NCI-H146 treated with DMSO at 0.1 percent for 48 hours (cell line): ENCODE results near the gene SSH2.
"Not testable (repeated sequence)": the region's sequence is repeated elsewhere in the genome, so short reads cannot be mapped to it uniquely, and the experiment has no call there.

Experiments
- DNase-seq: peaks from one replicate; lab custom pipeline; 2025; ENCODE audit not compliant: unreplicated experiment; lab: John Stamatoyannopoulos, UW

SSH2 gene

DNA sequence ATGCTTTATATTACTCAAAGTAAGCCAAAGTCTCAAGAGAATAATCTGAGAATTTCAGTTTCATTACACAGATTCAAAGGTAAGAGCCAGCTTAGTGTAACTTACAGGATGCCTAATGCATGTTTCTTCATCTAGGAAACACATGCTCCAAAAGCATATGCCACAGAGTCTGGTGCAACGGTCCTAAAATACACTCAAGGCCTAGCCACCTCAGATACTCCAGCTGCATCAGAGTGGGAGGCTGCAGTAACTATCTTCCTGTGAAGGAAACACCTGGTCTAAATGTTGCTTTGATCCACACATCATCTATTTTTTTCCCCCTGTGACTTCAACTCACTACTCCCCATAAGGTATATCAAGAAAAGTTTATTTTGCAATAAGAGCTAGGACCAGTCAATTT lies 255.7 kb downstream of the SSH2 start:
- no peak for DNase-seq

- no peak for DNase-seq
These were observed 258.4 kb downstream of the SSH2 start for GRCh38 chr17:29671661-29672060.

DNA sequence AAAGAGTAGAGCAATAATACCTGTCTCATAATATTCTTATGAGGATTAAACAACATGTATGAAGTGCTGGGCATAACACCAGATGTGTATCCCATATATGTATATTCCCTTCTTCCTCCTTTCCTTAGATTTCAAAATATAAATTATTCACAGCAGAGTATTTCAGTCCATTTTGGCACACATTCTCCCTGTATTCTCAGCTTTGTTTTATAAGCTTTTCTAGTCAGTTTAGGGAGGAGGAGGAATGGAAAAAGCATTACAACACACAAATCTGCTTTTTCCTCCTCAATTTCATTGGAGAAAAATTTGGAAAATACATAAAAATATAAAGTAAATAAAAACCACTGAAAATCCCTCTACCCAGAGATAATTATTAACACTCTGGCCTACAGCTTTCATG lies 260.8 kb downstream of the SSH2 start:
- DNase-seq: no peak

- no peak for DNase-seq
These were observed 262.1 kb downstream of the SSH2 start for GRCh38 chr17:29667969-29668368.

DNA sequence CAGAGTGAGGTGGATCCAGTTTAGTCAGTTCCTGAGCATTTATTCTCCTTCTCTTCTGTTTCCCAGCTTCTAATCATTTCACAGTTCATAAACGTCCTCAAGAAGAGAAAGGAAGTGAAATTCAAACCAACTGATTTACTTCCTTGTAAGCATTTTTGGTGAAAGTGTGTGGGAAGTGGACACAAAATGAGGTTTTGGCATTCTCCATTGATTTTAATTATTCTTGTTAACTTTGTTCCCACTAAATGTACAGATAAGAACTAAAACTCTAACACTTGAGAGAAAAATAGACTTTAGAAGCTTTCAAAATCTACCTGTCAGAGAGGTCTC lies 264.6 kb downstream of the SSH2 start:
- no peak for DNase-seq

GRCh38 chr17:29664743-29665480 lies 265.1 kb downstream of the SSH2 start:
- DNase-seq: no peak

DNA sequence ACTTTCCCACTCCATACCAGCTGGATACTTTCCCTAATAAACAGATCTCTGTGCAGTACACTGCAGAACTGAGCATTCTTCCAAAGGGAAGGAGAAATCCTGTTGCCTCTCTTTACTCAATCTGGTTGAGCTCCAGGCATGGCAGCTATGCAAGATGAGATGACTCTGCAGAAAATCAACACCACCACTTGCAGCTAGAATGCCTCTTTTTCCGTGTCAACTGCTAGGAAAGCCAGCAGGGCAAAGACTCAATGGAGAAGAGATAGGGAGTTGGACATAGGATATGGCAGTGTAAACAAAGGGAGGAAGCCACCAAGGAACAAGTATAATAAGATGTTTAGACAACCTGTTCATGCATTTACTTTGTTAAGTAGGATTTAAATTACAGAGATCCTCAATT lies 266.9 kb downstream of the SSH2 start:
- DNase-seq: peak; percentile 65

- DNase-seq: peak; percentile 12
These were observed 268.8 kb downstream of the SSH2 start for GRCh38 chr17:29661213-29661612.

GRCh38 chr17:29659155-29659554 lies 270.9 kb downstream of the SSH2 start:
- no peak for DNase-seq

DNA sequence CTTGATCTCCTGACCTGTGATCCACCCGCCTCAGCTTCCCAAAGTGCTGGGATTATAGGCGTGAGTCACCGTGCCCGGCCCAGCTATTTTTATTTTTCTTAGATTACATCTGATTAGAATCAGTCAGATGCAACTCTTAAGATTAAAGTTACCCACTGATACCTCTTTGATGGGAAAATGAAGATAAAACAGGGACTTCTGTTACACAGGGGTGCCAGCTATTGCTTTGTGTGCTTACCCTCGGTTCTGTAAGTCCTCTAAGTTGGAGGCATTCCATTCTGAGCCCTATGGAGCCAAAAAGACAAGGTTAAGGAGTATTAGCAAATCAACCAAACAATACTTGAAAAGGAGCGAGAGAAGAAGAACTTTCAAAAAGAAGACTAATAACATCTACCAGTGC lies 274.7 kb downstream of the SSH2 start:
- no peak for DNase-seq

DNA sequence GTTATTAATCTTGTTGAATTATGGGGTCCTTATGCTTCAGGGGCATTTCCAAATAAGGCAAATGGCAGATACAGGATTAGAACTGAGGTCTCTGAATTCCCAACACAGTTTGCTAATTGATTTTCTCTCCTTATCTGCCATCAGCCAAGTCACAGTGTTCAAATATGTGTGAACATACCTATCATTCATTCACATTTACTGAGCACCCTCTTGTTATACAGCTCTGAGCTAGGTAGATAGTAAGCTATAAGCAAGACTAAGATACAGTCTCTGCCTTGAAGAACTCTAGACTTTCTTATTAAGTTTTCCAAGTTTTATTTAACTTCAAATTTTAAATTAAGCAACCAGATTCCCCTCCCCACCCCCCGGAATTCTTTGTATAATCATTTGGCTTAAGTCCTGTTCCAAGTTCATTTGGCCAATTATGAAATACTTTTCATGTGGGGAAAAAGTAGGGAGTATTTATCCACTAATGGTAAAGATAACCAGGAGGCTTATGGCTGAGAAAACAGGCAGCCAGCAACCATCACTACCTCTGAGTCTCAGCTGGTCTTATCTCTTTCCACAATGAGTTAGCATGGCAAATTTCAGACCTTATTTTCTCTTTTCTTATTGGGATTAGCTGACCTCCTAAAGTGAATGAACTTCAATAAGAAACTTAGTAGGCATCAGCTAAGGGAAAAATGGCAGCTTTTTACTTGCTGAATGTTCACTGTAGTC lies 275.9 kb downstream of the SSH2 start:
- DNase-seq: no peak

GRCh38 chr17:29652976-29653375 lies 277.1 kb downstream of the SSH2 start:
- DNase-seq: no peak

DNA sequence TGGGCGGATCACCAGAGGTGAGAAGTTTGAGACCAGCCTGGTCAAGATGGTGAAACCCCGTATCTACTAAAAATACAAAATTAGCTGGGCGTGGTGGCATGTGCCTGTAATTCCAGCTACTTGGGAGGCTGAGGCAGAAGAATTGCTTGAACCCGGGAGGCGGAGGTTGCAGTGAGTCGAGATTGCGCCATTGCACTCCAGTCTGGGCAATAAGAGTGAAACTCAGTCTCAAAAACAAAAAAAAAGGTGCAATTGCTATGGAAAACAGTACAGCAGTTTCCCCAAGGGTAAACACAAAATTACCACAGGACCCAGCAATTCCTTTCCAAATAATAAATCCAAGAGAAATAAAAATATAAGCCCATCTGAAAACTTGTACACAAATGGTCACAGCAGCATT lies 278.1 kb downstream of the SSH2 start:
- DNase-seq: not testable (repeated sequence)

GRCh38 chr17:29650396-29650795 lies 279.6 kb downstream of the SSH2 start:
- no peak for DNase-seq

DNA sequence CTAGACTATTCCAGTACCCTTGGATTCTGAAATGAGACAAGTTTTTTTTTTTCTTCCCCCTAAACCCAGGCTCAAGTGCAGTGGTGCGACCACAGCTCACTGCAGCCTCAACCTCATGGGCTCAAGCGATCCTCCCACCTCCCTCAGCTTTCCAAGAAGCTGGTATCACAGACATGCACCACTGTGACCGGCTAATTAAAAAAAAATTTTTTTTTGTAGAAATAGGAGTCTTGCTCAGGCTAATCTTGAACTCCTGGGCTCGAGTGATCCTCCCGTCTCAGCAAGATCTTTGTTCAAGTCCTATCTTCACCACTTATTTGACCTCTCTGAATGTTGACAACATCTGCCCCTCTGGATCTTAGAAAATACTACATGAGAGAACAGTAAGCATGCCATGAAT lies 280.7 kb downstream of the SSH2 start:
- DNase-seq: no peak

GRCh38 chr17:29648005-29648404 lies 282.0 kb downstream of the SSH2 start:
- DNase-seq: no peak

DNA sequence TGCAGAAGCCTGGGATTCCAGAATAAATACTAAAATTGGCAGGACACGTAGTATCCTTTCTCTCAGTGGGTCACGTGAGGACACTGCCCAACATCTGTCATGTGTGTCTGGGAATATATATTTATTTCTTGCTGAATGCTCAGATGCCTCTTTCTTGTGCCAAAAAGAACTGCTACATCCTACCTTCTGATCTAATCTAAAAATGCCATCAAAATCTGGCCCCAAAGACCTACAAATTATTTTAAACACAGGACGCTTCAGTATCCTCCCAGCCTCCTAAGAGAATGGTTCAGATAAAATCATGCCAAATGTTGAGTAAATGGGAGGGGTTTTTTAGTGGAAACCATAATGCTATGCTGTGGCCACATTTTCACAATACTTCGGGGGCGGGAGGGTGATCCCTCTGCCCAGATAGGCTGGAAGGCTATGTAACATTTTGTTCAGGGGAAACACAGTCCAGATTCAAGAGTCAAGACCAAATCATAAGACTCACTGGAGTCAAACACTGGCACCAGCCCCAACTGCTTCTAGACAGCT lies 284.4 kb downstream of the SSH2 start:
- no peak for DNase-seq

- DNase-seq: no peak
These were observed 286.2 kb downstream of the SSH2 start for GRCh38 chr17:29643817-29644160.

- no peak for DNase-seq
These were observed 287.8 kb downstream of the SSH2 start for GRCh38 chr17:29642171-29642611.

- DNase-seq: no peak
These were observed 288.9 kb downstream of the SSH2 start for GRCh38 chr17:29640981-29641642.

DNA sequence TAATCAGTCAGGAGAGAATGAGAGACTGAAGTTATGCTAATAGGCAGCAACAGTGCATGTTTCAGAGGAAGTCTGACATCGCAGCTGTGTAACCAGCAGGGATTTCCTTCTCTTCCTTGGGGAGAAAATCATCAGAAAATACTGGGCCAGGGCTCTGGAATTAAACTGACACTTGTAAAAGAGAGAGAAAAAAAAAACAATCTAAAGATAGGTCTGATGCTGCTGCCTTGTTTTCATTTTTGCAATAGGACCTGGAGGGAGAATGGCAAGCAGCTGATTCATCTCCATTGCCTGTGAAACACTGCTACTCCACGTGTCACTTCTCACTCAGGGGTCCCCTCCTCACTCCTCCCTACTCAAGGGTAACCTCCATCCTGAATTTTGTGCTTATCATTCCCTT lies 289.6 kb downstream of the SSH2 start:
- no peak for DNase-seq

- DNase-seq: no peak
These were observed 296.1 kb downstream of the SSH2 start for GRCh38 chr17:29633886-29634285.
